Stimulated activated CD8-positive, alpha-beta memory T cell treated with anti-CD3 and anti-CD28 coated beads, Interleukin-7, amount 100 ng/mL, for 48 hours (primary cell): ENCODE results near the gene PRM2.
"Not testable (repeated sequence)": the region's sequence is repeated elsewhere in the genome, so short reads cannot be mapped to it uniquely, and the experiment has no call there.

Experiments
- DNase-seq, 2 donors: peaks; one replicate each; pipeline ENCODE4 v3.0.0-alpha.2; 2020; ENCODE audit warnings: low read depth in 1 of 2; ENCODE audit errors: extremely low read depth in 1 of 2

Gene PRM2

DNA sequence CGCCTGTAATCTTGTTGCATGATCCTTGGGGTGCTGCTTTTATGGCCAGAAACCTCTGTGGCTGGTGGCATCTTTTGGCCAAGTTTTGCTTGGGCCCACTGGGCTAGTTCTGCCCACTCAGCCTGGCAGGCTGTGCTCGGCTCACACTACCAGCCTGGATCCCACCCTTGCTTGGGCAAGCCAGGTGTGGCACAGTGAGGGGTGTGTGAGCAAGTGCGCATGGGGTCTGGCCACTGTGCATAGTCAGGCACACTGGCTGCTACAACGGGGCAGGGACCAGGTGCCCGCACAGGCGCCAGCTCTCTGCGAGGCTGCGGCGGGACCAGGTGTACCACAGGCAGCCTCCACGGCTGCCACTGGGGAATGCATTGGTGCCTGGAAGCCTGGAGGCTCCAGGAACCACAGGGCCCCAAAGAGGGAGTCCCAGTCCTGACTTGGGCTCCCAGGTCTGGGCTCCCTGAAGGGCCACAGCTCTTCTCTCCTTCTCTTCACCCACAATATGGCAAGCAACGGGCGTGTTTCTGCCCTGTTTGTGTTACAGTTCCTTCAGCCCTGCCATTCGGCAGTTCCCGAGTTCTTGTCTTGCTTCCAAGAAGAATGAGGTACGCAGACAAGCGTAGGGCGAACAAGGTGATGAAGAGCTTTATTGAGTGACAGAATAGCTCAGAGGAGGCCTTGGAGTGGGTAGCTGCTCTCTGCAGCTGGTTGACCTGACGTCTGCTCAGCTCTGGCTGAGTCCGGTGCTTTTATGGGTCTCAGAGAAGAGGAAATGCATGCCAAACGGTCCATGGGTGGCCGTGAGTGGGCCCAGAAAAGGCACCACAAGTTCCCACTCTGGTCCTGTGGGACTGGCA is 31.6 kb upstream of the PRM2 start:
- DNase-seq = no peak

- DNase-seq = no peak
Observed at GRCh38 chr16:11306997-11307638, 30.8 kb upstream of the PRM2 start.

- no peak for DNase-seq
Observed at GRCh38 chr16:11306381-11306780, 30.1 kb upstream of the PRM2 start.

- no peak for DNase-seq
Observed at GRCh38 chr16:11303405-11304138, 27.3 kb upstream of the PRM2 start.

- DNase-seq = no peak
Observed at GRCh38 chr16:11302977-11303376, 26.7 kb upstream of the PRM2 start.

DNA sequence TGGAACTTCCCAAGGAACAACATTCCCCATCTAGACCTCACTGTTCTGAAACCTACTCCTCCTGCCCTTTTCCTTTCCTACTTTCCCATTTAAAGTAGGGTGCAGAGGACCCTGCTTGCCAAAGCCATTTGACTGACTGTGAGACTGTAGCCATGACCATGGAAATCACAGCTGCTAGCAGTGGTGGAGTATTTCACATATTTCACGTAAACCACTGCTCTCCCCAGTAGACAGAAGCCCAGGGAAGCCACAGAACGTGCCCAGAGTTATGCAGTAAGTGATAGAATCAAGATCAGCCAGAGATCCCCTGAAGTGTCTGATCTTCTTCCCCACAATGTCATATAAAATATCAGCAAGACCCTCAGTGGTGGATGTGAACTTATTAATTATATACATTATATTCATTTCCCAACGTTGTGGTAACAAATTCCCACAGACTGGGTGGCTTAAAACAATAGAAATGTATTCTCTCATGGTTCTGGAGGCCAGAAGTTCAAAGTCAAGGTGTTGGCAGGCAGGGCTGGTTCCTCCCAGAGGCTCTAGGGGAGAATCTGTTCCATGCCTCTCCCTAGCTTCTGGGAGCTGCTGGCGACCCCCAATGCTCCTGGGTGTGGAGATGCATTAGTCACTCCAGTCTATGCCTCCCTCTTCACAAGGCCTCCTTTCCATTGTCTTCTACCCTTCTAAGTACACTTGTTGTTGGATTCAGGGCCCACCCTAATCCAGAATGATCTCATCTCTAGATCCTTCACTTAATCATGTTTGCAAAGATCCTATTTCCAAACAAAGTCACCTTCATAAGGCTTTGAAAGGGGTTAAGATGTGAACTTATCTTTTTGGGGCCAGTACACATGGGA is 25.6 kb upstream of the PRM2 start:
- DNase-seq = no peak

DNA sequence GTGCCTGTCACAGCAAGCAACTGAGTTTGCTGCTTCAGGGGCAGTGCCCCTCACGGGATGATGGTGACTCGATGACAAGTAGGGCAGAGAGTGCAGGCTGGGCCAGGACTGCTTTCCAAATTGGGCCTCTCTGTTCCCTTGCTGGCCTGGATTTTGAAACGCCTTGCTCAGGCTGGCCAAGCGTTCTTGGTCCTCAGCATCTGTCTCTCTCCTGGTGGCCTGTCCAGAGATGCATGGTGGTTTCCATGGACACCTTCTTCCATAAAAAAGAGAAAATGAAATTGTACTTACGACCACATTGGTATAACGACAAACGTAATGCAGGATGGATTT is 24.2 kb upstream of the PRM2 start:
- no peak for DNase-seq

DNA sequence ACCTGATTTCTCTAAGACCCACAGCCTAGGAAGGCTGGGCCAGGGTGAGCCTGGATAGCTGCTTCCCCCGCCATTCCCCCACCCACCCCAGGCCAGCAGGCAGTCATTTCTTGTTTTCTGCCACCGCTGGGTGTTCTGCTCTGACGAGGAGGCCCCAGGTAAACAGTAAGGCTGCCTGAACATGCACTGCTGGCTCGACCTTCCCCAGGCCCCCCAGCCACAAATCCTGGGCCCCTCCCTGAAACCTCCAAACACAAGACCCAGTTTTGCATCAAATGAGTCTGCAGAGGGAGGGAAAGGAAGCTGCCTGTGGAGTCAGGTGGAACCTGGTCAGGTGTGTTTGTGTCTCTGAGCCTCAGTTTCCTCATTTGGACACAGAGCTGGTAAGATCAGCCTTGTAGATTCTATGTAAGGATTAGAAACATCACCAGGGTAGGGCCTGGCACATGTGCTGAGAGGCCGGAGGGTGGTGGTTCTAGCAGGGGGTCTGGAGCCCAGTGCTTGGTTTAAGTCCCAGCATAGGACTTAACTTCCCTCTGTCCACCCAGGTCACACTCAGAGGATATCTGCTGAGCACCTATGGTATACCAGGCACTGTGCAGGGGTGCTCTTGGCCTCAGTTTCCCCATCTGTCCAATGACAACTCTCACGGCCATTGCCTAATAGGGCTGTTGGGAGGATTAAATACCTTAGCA is 23.7 kb upstream of the PRM2 start:
- DNase-seq = no peak

GRCh38 chr16:11298950-11299547 is 22.8 kb upstream of the PRM2 start:
- not testable (repeated sequence) for DNase-seq

DNA sequence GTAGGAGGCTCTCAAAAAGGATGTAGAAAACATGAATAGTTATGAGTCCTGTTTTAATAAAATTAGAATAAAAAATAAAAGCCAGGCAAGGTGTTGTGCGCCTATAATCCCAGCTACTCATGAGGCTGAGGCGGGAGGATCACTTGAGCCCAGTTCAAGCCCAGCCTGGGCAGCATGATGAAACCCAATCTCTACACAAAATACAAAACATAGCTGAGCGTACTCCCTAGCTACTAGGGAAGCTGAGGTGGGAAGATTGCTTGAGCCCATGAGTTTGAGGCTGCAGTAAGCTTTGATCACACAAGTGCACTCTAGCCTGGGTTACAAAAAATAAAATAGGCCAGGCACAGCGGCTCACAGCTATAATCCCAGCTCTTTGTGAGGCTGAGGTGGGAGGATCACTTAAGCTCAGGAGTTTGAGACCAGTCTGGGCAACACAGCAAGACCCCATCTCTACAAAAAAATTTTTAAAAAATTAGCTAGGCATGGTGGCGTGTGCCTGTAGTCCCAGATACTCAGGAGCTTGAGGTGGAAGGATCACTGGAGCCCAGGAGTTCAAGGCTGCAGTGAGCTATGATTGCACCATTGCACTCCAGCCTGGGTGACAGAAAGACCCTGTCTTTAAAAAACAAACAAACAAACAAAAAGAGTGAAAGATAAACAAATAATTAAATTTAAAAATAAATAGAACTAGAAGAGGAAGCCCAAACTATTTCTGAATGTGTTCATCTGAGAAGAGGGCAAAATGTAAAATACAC is 22.0 kb upstream of the PRM2 start:
- DNase-seq = no peak

GRCh38 chr16:11297492-11298142 is 21.3 kb upstream of the PRM2 start:
- DNase-seq = peak; percentile 41 to 51

DNA sequence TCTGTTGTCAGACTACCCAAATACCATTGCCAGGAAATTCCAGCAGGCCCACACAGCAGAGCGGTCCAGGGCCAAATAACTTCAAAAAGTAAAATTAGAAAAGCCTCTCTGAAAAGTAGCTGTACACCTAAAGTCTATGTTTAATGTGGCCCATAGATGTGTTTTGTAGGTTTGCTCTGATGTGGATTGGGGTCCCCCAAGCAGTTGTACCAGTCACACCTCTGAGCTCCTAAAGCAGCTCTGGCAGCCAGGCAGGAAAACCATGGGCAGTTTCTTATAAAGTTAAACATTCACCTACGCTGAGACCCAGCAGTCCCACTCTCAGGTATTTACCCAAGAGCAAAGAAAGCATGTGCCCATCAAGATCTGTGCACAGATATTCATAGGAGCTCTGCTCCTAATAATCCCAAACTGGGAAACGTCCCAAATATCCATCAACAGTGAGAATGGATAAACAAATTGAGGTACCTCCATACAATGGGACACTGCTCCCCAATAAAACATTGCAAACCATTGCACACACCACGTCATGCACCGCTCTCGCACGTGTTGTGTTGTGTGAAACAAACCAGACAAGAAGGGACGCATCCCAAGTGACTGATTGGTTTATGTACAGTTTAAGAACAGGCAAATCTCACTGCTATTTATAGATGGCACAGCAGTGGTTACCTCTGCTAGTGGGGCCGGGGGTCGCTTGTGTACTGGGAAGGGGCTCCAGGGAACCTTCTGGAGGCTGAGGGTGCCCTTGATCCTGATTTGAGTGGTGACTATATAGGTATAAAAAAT is 20.6 kb upstream of the PRM2 start:
- no peak for DNase-seq

DNA sequence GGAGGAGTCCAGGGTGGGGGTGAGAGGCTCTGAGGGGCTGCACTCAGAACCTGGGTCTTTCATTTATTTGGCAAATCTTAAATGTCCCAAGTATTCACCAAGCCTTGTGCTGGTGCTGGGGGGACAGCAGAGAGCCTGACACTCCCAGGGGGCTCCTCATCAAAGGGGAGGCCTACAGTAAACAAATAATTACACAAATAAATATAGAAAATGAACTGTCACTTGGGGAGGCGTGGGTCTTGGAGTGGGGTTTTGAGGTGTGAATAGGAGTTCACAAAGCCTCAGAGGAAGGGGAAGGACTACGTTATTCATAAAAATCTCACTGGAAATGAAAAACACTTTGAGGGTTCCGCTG is 20.0 kb upstream of the PRM2 start:
- DNase-seq = no peak

GRCh38 chr16:11295672-11296071 is 19.4 kb upstream of the PRM2 start:
- no peak for DNase-seq

GRCh38 chr16:11292076-11292748 is 15.9 kb upstream of the PRM2 start:
- no peak for DNase-seq

- no peak for DNase-seq
Observed at GRCh38 chr16:11291091-11291703, 14.9 kb upstream of the PRM2 start.
